SU-DHL-6 (cell line): Measurements from ENCODE around the gene MCHR1.

Experiments used
- EZH2phosphoT487 ChIP-seq: fragments of 200-600 bp; sonication (generic), shearing (Covaris generic); conservative IDR thresholded peaks from 2 replicates; pipeline ENCODE4 v1.6.1; 2018; ENCODE audit warnings: mild to moderate bottlenecking, antibody characterized with exemption, low read length, moderate library complexity, mixed read lengths
- TF ChIP-seq, protein P1 (sequence below): fragments of 200-600 bp; sonication (generic); IDR thresholded peaks from one replicate; pipeline ENCODE4 v1.5.1; 2017; ENCODE audit warnings: antibody characterized with exemption, mild to moderate bottlenecking, low read length, moderate library complexity; ENCODE audit not compliant: insufficient read depth, poor library complexity, severe bottlenecking

DNA sequence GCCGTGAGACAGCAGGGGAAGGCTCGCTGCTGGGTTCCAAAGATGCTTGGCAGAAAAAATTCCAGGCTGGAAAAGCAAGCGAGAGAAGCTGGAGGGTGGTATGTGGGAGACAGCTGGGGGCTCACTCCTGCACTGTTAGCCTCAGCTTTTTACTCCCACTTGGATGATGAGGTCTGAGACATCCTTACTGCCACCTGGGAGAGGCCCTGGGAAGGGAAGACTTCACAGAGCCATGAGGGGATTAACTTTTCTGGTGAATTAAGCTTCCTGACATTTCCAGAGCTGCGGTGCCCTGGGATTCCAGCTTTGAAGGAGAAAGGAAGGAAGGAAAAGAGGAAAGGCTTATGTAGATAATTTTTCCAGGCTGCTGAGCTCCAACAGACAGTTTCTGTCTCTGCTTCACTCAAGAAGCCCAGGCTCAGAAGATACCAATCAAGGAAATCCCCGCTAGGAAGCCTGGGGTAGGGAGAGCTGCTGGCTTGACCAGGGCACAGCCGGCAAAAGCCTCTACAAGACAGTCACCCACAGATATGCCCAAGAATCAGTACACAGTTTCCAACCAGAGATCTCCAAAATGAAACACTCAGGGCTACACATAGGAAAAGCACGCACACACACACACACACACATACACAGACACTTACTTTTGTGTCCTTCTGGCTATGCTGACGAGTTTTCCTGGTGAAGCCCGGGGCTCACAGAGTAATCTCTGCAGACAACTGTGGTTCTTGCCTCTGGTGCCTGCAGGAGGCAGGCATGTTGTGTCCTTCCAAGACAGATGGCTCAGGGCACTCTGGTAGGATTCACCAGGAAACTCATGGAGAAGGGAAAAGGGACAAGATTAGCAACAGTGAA, 907 bp downstream of the MCHR1 start:
- TF ChIP-seq, protein P1, sequence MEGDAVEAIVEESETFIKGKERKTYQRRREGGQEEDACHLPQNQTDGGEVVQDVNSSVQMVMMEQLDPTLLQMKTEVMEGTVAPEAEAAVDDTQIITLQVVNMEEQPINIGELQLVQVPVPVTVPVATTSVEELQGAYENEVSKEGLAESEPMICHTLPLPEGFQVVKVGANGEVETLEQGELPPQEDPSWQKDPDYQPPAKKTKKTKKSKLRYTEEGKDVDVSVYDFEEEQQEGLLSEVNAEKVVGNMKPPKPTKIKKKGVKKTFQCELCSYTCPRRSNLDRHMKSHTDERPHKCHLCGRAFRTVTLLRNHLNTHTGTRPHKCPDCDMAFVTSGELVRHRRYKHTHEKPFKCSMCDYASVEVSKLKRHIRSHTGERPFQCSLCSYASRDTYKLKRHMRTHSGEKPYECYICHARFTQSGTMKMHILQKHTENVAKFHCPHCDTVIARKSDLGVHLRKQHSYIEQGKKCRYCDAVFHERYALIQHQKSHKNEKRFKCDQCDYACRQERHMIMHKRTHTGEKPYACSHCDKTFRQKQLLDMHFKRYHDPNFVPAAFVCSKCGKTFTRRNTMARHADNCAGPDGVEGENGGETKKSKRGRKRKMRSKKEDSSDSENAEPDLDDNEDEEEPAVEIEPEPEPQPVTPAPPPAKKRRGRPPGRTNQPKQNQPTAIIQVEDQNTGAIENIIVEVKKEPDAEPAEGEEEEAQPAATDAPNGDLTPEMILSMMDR = no peak
- no peak for TF ChIP-seq EZH2phosphoT487
